H1 (cell line): ENCODE results near the gene CEBPA. TPM values are rescaled to one million over a fixed set of nuclear protein-coding genes. Genes with fewer than 3 reads are reported as not detected.

Experiments used
- CTCF ChIA-PET: fragments of 300-600 bp; sonication (Branson Sonifier 250); formaldehyde crosslinking; loops from one replicate; lab custom pipeline; 2021; ENCODE audit not compliant: partially characterized antibody; lab: Charles Lee
- POLR2A ChIA-PET: fragments of 300-600 bp; sonication (Branson Sonifier 250); formaldehyde crosslinking; loops from one replicate; lab custom pipeline; 2021; ENCODE audit warnings: inconsistent platforms; ENCODE audit not compliant: partially characterized antibody; lab: Charles Lee
- DNase-seq, 2 experiments: peaks; one replicate each; pipeline versions ENCODE4 v3.0.0 to v3.0.0-alpha.2; 2010 to 2022; ENCODE audit warnings: low spot score in 2 of 2, low read depth in 1 of 2, mixed read lengths in 1 of 2
- FAIRE-seq: peaks from 2 replicates; lab custom pipeline; 2011; peaks lifted over from hg19 to GRCh38; lab: Jason Lieb, UNC
- H2AFZ ChIP-seq: 2 replicates; pipeline ENCODE4 v1.8.1; 2012; ENCODE audit warnings: low read length, inconsistent platforms
- H2AK5ac ChIP-seq: 2 replicates; pipeline ENCODE4 v1.6.1; 2013; ENCODE audit warnings: low read depth, low read length
- H2BK120ac ChIP-seq: replicated peaks from 2 replicates; pipeline ENCODE3; 2013; ENCODE audit warnings: low read depth, low read length, inconsistent platforms
- H2BK12ac ChIP-seq: 2 replicates; pipeline ENCODE4 v1.6.1; 2013; ENCODE audit warnings: low read depth, low read length
- H2BK15ac ChIP-seq: 2 replicates; pipeline ENCODE4 v1.6.1; 2013; ENCODE audit warnings: low read length
- H2BK20ac ChIP-seq: 2 replicates; pipeline ENCODE4 v1.6.1; 2013; ENCODE audit warnings: low read length
- H2BK5ac ChIP-seq: 2 replicates; pipeline ENCODE4 v1.6.1; 2013; ENCODE audit warnings: low read depth, low read length
- H3K14ac ChIP-seq: 2 replicates; pipeline ENCODE4 v1.6.1; 2013; ENCODE audit warnings: inconsistent platforms; ENCODE audit not compliant: insufficient read length
- H3K18ac ChIP-seq: 2 replicates; pipeline ENCODE4 v1.6.1; 2013; ENCODE audit warnings: low read length; ENCODE audit errors: extremely low read depth
- H3K23ac ChIP-seq: 2 replicates; pipeline ENCODE4 v1.6.1; 2013; ENCODE audit warnings: inconsistent platforms; ENCODE audit not compliant: insufficient read length
- H3K23me2 ChIP-seq: 2 replicates; pipeline ENCODE4 v1.6.1; 2013; ENCODE audit warnings: low read depth, low read length
- H3K27ac ChIP-seq: 2 replicates; pipeline ENCODE4 v1.6.1; 2011; ENCODE audit warnings: low read depth, low read length, inconsistent platforms
- H3K27me3 ChIP-seq, 4 experiments: replicated peaks in 1 of 4; 1 replicate in 1 of 4; 2 replicates in 3 of 4; pipeline versions ENCODE4 v1.6.1 to v1.8.1; 2011 to 2013; ENCODE audit warnings: low read length in 3 of 4, mild to moderate bottlenecking in 3 of 4, inconsistent platforms in 2 of 4, mixed read lengths in 2 of 4, moderate library complexity in 1 of 4; ENCODE audit not compliant: control insufficient read depth in 3 of 4, insufficient read depth in 3 of 4; ENCODE audit errors: extremely low read depth in 1 of 4
- H3K36me3 ChIP-seq, 4 experiments: 2 replicates each; pipeline versions ENCODE4 v1.6.1 to v1.8.1; 2011 to 2013; ENCODE audit warnings: mild to moderate bottlenecking in 4 of 4, low read length in 3 of 4, moderate library complexity in 2 of 4, control low read depth in 1 of 4, inconsistent platforms in 1 of 4; ENCODE audit not compliant: insufficient read depth in 4 of 4, control insufficient read depth in 2 of 4
- H3K4ac ChIP-seq: replicated peaks from 2 replicates; pipeline ENCODE3; 2013; ENCODE audit warnings: low read length, low read depth, mixed read lengths, inconsistent platforms; ENCODE audit not compliant: insufficient read length
- H3K4me1 ChIP-seq, 4 experiments: replicated peaks in 1 of 4; 1 replicate in 1 of 4; 2 replicates in 3 of 4; pipeline versions ENCODE4 v1.6.1 to v1.8.1; 2011 to 2013; ENCODE audit warnings: low read length in 3 of 4, inconsistent platforms in 2 of 4, mixed read lengths in 1 of 4; ENCODE audit not compliant: insufficient read depth in 4 of 4, control insufficient read depth in 3 of 4
- H3K4me2 ChIP-seq, 2 experiments: 2 replicates each; pipeline versions ENCODE4 v1.6.1 to v1.8.1; 2011 to 2013; ENCODE audit warnings: low read depth in 2 of 2, low read length in 2 of 2, control low read depth in 1 of 2, inconsistent platforms in 1 of 2, mild to moderate bottlenecking in 1 of 2; ENCODE audit not compliant: insufficient read depth in 1 of 2
- H3K4me3 ChIP-seq, 4 experiments: fragments of 200-600, 300-600 bp in 1 of 4; sonication (generic), shearing (Covaris generic), sonication (Bioruptor Twin) in 1 of 4; 2 replicates each; pipeline versions ENCODE4 v1.5.1 to v1.8.1; 2011 to 2016; ENCODE audit warnings: low read length in 4 of 4, low read depth in 3 of 4, control low read depth in 2 of 4, inconsistent platforms in 2 of 4, mild to moderate bottlenecking in 2 of 4, mixed read lengths in 1 of 4, moderate library complexity in 1 of 4; ENCODE audit not compliant: insufficient read depth in 2 of 4; ENCODE audit errors: extremely low read depth in 1 of 4
- H3K56ac ChIP-seq: replicated peaks from 2 replicates; pipeline ENCODE3; 2013; ENCODE audit warnings: low read depth, mild to moderate bottlenecking, mixed read lengths, low read length, inconsistent platforms; ENCODE audit not compliant: insufficient read length
- H3K79me1 ChIP-seq: 2 replicates; pipeline ENCODE4 v1.6.1; 2013; ENCODE audit warnings: low read depth, low read length, control low read depth
- H3K79me2 ChIP-seq, 2 experiments: 2 replicates each; pipeline versions ENCODE4 v1.6.1 to v1.8.1; 2012 to 2013; ENCODE audit warnings: low read length in 2 of 2, mild to moderate bottlenecking in 2 of 2, inconsistent platforms in 1 of 2; ENCODE audit not compliant: insufficient read depth in 2 of 2, control insufficient read depth in 1 of 2
- H3K9ac ChIP-seq, 4 experiments: replicated peaks in 1 of 4; 1 replicate in 1 of 4; 2 replicates in 3 of 4; pipeline versions ENCODE4 v1.6.1 to v1.8.1; 2011 to 2013; ENCODE audit warnings: low read depth in 3 of 4, low read length in 3 of 4, control low read depth in 2 of 4, mild to moderate bottlenecking in 2 of 4, moderate library complexity in 2 of 4, inconsistent platforms in 1 of 4; ENCODE audit errors: extremely low read depth in 1 of 4
- H3K9me3 ChIP-seq, 2 experiments: 2 replicates each; pipeline versions ENCODE4 v1.6.1 to v1.8.1; 2012 to 2013; ENCODE audit warnings: mild to moderate bottlenecking in 2 of 2, moderate library complexity in 2 of 2, control low read depth in 1 of 2, inconsistent platforms in 1 of 2, low read depth in 1 of 2, low read length in 1 of 2, mixed read lengths in 1 of 2; ENCODE audit not compliant: insufficient read depth in 2 of 2
- H4K20me1 ChIP-seq, 2 experiments: replicated peaks in 1 of 2; 2 replicates each; pipeline versions ENCODE3 to v1.8.1; 2011 to 2013; ENCODE audit warnings: inconsistent platforms in 2 of 2, low read length in 2 of 2, mild to moderate bottlenecking in 1 of 2; ENCODE audit not compliant: insufficient read depth in 2 of 2, control insufficient read depth in 1 of 2
- H4K5ac ChIP-seq: 2 replicates; pipeline ENCODE4 v1.6.1; 2013; ENCODE audit warnings: low read length, low read depth, mixed read lengths, inconsistent platforms; ENCODE audit not compliant: insufficient read length
- H4K8ac ChIP-seq: 2 replicates; pipeline ENCODE4 v1.8.0; 2013; ENCODE audit warnings: mild to moderate bottlenecking, moderate library complexity, low read length, inconsistent platforms; ENCODE audit not compliant: insufficient read depth; ENCODE audit errors: extremely low read depth
- H4K91ac ChIP-seq: replicated peaks from 2 replicates; pipeline ENCODE3; 2013; ENCODE audit warnings: low read length, mixed read lengths, inconsistent platforms; ENCODE audit not compliant: insufficient read length
- EP300 ChIP-seq, 2 experiments: IDR thresholded peaks; 1 replicate in 1 of 2; 2 replicates in 1 of 2; pipeline ENCODE4 v1.6.1; 2011 to 2012; ENCODE audit warnings: low read depth in 2 of 2, low read length in 2 of 2, mild to moderate bottlenecking in 2 of 2, borderline replicate concordance in 1 of 2, inconsistent platforms in 1 of 2, moderate library complexity in 1 of 2
- FOSL1 ChIP-seq: IDR thresholded peaks from 2 replicates; pipeline ENCODE4 v1.6.1; 2011; ENCODE audit warnings: mild to moderate bottlenecking, low read depth, low read length, moderate library complexity; ENCODE audit not compliant: insufficient read depth
- JUN ChIP-seq: IDR thresholded peaks from 2 replicates; pipeline ENCODE4 v1.6.1; 2011; ENCODE audit warnings: low read depth, mild to moderate bottlenecking, improper control_type of control experiment, low read length
- KDM4A ChIP-seq: IDR thresholded peaks from one replicate; pipeline ENCODE4 v1.7.1; 2012; ENCODE audit warnings: low read depth, mild to moderate bottlenecking, moderate library complexity, low read length, inconsistent platforms; ENCODE audit not compliant: severe bottlenecking
- NANOG ChIP-seq: IDR thresholded peaks from 2 replicates; pipeline ENCODE4 v1.6.1; 2011; ENCODE audit warnings: low read length, low read depth, mild to moderate bottlenecking, inconsistent platforms; ENCODE audit not compliant: insufficient read depth, poor library complexity, severe bottlenecking
- NRF1 ChIP-seq: IDR thresholded peaks from 2 replicates; pipeline ENCODE4 v1.6.1; 2011; ENCODE audit warnings: mild to moderate bottlenecking, low read depth, low read length, improper control_type of control experiment
- PHF8 ChIP-seq: fragments of 200-600 bp; sonication (generic); conservative IDR thresholded peaks from 2 replicates; pipeline ENCODE4 v1.7.1; 2012; ENCODE audit warnings: low read depth, mild to moderate bottlenecking, inconsistent platforms, low read length, moderate library complexity
- POLR2A ChIP-seq, 2 experiments: IDR thresholded peaks; 1 replicate in 1 of 2; 2 replicates in 1 of 2; pipeline ENCODE4 v1.6.1; 2011; ENCODE audit warnings: low read depth in 2 of 2, low read length in 2 of 2, mild to moderate bottlenecking in 2 of 2; ENCODE audit errors: control extremely low read depth in 1 of 2
- RNF2 ChIP-seq: fragments of 200-900, 300-1000 bp; sonication (generic); IDR thresholded peaks from 2 replicates; pipeline ENCODE4 v1.7.1; 2016; ENCODE audit warnings: borderline replicate concordance, low read depth, mild to moderate bottlenecking, antibody characterized with exemption, low read length; ENCODE audit not compliant: poor library complexity, severe bottlenecking; ENCODE audit errors: missing control alignments
- SIX5 ChIP-seq: IDR thresholded peaks from 2 replicates; pipeline ENCODE4 v1.6.1; 2011; ENCODE audit warnings: mild to moderate bottlenecking, low read depth, low read length
- TAF1 ChIP-seq: IDR thresholded peaks from 2 replicates; pipeline ENCODE4 v1.6.1; 2011; ENCODE audit warnings: mild to moderate bottlenecking, low read depth, low read length
- WGBS, 2 experiments: shearing (Covaris generic) in 1 of 2; methylation state at CpG; one replicate each; pipeline versions ENCODE4 v1.1.6 to v1.1.7; 2013 to 2015; ENCODE audit warnings: low lambda C conversion rate in 2 of 2, mixed read lengths in 2 of 2, inconsistent platforms in 1 of 2, low coverage in 1 of 2, missing lambda C conversion rate in 1 of 2; ENCODE audit not compliant: insufficient replicate concordance in 2 of 2, insufficient coverage in 1 of 2, insufficient read length in 1 of 2; ENCODE audit errors: extremely low coverage in 1 of 2, missing lambda C conversion rate in 1 of 2; 5-methylcytosine and 5-hydroxymethylcytosine counted together
- polyA plus RNA-seq, 7 experiments: library from polyadenylated mRNA; depleted of rRNA in 3 of 7; stranded (reverse) in 5 of 7; unstranded in 2 of 7; fragments of >200 nt in 5 of 7; fragments of 200-250 nt in 2 of 7; gene quantifications; 1 replicate in 5 of 7; 2 replicates in 1 of 7; 4 replicates in 1 of 7; pipeline versions ENCODE4 v1.2.1 to v1.2.3, GENCODE V29; 2011 to 2013; ENCODE audit warnings: missing spikeins in 2 of 7, mixed read lengths in 2 of 7
- total RNA-seq: library from RNA; stranded (reverse); fragmentation: NEBNext Ultra II Directional; extraction: Animal tissue kit (Norgen Biotek cat#: 25700); gene quantifications from 2 replicates; pipeline ENCODE4 v1.2.1, GENCODE V29; 2021
- TF ChIP-seq, protein P1 (sequence below): IDR thresholded peaks from 2 replicates; pipeline ENCODE4 v1.6.1; 2012; ENCODE audit warnings: low read length, inconsistent platforms

CEBPA gene
- total and polyA plus RNA-seq, 2 of the 8 experiments (the other 6 are each of a cell fraction or from before 2014, with no cell fraction given), result 2.0 to 2.7 TPM

DNA sequence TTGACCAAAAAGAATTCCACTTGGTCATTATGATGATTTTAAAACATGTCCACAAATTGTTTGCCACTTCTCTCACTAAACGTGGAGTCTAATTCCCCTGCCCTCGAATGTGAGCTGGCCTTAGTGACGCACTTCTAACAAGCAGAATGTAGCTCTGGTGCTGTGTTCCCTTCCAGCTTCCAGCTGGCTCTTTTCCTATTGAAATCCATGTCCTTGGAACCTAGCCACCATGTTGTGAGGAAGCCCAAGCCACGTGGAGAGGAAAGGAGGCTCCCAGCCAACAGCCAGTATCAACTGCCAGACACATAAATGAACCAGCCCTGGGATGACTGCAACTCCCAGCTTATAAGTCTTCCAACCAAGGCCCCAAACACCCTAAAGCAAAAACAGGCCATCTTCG is 23.6 kb upstream of the CEBPA start:
- Histone ChIP-seq H4K5ac (no peak overlapping the region), H2BK12ac (no peak overlapping the region), H3K18ac (no peak overlapping the region), H2AFZ (no peak overlapping the region), H3K23ac (no peak overlapping the region), H2BK20ac (no peak overlapping the region), H3K79me2 (no peaks in the 10 kb centered on the region), H2AK5ac (no peak overlapping the region), H3K9me3 (0 out of 4 replicates have a peak, but pooled peaks cover 3 to 4% of the 10 kb centered on the region in 2 experiments), H3K79me1 (no peaks in the 10 kb centered on the region), H3K23me2 (no peaks in the 10 kb centered on the region), H3K4ac (no peak overlapping the region), H3K36me3 (no peaks in the 10 kb centered on the region), H3K27ac (no peak overlapping the region), H3K9ac (no peak overlapping the region), H2BK15ac (no peak overlapping the region), H3K4me3 (no peak overlapping the region), H3K4me2 (no peak overlapping the region), H2BK120ac (no peak overlapping the region), H4K8ac (no peak overlapping the region), H3K14ac (no peak overlapping the region), H3K56ac (no peak overlapping the region), H3K4me1 (no peaks in the 10 kb centered on the region), H4K20me1 (no peaks in the 10 kb centered on the region), H3K27me3 (no peaks in the 10 kb centered on the region), H2BK5ac (no peak overlapping the region), H4K91ac (no peak overlapping the region)
- ChIA-PET POLR2A (no interaction called here), CTCF (interaction anchor here (1.0 kb wide), 1 partner anchor 83 kb away, joined by 3 read pairs; no protein-coding TSS in a partner anchor)
- DNase-seq (no peak), FAIRE-seq (no peak)
- 85% methylated on average over 5 of the region's 5 CpGs; no CpG with 5 or more reads in 1 of the 2 experiments for WGBS, 2 experiments
- no peak for TF ChIP-seq EP300 (IDR thresholded peaks at IDR 0.05; ENCODE audit: borderline replicate concordance in 1 of 2, low read depth in 2 of 2, low read length in 2 of 2)
- TF ChIP-seq NANOG, result no peak
- no peak for TF ChIP-seq KDM4A
- no peak for TF ChIP-seq PHF8
- no peak for TF ChIP-seq POLR2A (IDR thresholded peaks at IDR 0.05; ENCODE audit: control extremely low read depth in 1 of 2, low read depth in 2 of 2, low read length in 2 of 2)
- no peak for TF ChIP-seq FOSL1
- TF ChIP-seq JUN, result no peak
- TF ChIP-seq NRF1, result no peak
- TF ChIP-seq, protein P1, sequence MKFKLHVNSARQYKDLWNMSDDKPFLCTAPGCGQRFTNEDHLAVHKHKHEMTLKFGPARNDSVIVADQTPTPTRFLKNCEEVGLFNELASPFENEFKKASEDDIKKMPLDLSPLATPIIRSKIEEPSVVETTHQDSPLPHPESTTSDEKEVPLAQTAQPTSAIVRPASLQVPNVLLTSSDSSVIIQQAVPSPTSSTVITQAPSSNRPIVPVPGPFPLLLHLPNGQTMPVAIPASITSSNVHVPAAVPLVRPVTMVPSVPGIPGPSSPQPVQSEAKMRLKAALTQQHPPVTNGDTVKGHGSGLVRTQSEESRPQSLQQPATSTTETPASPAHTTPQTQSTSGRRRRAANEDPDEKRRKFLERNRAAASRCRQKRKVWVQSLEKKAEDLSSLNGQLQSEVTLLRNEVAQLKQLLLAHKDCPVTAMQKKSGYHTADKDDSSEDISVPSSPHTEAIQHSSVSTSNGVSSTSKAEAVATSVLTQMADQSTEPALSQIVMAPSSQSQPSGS, result no peak
- no peak for TF ChIP-seq SIX5
- TF ChIP-seq TAF1, result no peak
- TF ChIP-seq RNF2, result no peak
